GM18951 (cell line): ENCODE data around the gene PARVA.

Source experiments
- POLR2A ChIP-seq: IDR thresholded peaks from 4 replicates; pipeline ENCODE4 v1.6.1; 2011; ENCODE audit warnings: mild to moderate bottlenecking; ENCODE audit not compliant: insufficient read length, insufficient read depth; ENCODE audit errors: extremely low read depth
- in situ Hi-C: fragments of 300-500 bp; cut with MboI; formaldehyde crosslinking; loops from one replicate; pipeline ENCODE4 v1.12.0; 2022; ENCODE audit warnings: low sequenced_read_pairs, mixed read lengths, inconsistent platforms; ENCODE audit not compliant: unreplicated experiment

PARVA gene

GRCh38 chr11:12403122-12403996 is 26.0 kb downstream of the PARVA start:
- in situ Hi-C loops: no loop called here
- no peak for TF ChIP-seq POLR2A

GRCh38 chr11:12403997-12404350 is 26.6 kb downstream of the PARVA start:
- in situ Hi-C loops: no loop called here
- TF ChIP-seq POLR2A: no peak

GRCh38 chr11:12404436-12404835 is 27.1 kb downstream of the PARVA start:
- TF ChIP-seq POLR2A: no peak

GRCh38 chr11:12408156-12408770 is 30.9 kb downstream of the PARVA start:
- in situ Hi-C loops: no loop called here

More at GRCh38 chr11:12404436-12404835, 27.1 kb downstream of the PARVA start:
- in situ Hi-C loops: no loop called here

GRCh38 chr11:12409621-12410005 is 32.2 kb downstream of the PARVA start:
- in situ Hi-C loops: no loop called here
- no peak for TF ChIP-seq POLR2A

More at GRCh38 chr11:12408156-12408770, 30.9 kb downstream of the PARVA start:
- TF ChIP-seq POLR2A: no peak

- TF ChIP-seq POLR2A: no peak
- in situ Hi-C loops: no loop called here
These were observed 32.8 kb downstream of the PARVA start for GRCh38 chr11:12410006-12410728.

GRCh38 chr11:12411393-12411792 is 34.0 kb downstream of the PARVA start:
- in situ Hi-C loops: no loop called here
- no peak for TF ChIP-seq POLR2A

- no peak for TF ChIP-seq POLR2A
These were observed 34.7 kb downstream of the PARVA start for GRCh38 chr11:12411806-12412727.

GRCh38 chr11:12413141-12414052 is 36.0 kb downstream of the PARVA start:
- no peak for TF ChIP-seq POLR2A
- in situ Hi-C loops: no loop called here

More at GRCh38 chr11:12411806-12412727, 34.7 kb downstream of the PARVA start:
- in situ Hi-C loops: no loop called here

GRCh38 chr11:12414611-12415010 is 37.2 kb downstream of the PARVA start:
- TF ChIP-seq POLR2A: no peak
- in situ Hi-C loops: no loop called here

GRCh38 chr11:12415342-12415966 is 38.1 kb downstream of the PARVA start:
- TF ChIP-seq POLR2A: no peak
- in situ Hi-C loops: no loop called here
